Gastroesophageal sphincter (tissue), 3 donors: ENCODE data around the gene VOPP1.

Experiments
- EP300 ChIP-seq: sonication (generic); formaldehyde crosslinking; IDR thresholded peaks from one replicate; pipeline ENCODE4 v1.6.1; 2017; ENCODE audit warnings: antibody characterized with exemption, mild to moderate bottlenecking
- POLR2A ChIP-seq, 2 donors: fragments of 450-650 bp; IDR thresholded peaks; one replicate each; pipeline ENCODE4 v1.6.1; 2017; ENCODE audit warnings: antibody characterized with exemption in 2 of 2, mild to moderate bottlenecking in 2 of 2, moderate library complexity in 1 of 2
- TF ChIP-seq, protein P1 (sequence below), 4 experiments: fragments of 200-600 bp in 2 of 4; fragments of 450-650 bp in 2 of 4; sonication (generic) in 1 of 4; IDR thresholded peaks; one replicate each; pipeline ENCODE4 v1.5.1; 2017 to 2019; ENCODE audit warnings: antibody characterized with exemption in 4 of 4, mild to moderate bottlenecking in 2 of 4, moderate library complexity in 2 of 4

DNA sequence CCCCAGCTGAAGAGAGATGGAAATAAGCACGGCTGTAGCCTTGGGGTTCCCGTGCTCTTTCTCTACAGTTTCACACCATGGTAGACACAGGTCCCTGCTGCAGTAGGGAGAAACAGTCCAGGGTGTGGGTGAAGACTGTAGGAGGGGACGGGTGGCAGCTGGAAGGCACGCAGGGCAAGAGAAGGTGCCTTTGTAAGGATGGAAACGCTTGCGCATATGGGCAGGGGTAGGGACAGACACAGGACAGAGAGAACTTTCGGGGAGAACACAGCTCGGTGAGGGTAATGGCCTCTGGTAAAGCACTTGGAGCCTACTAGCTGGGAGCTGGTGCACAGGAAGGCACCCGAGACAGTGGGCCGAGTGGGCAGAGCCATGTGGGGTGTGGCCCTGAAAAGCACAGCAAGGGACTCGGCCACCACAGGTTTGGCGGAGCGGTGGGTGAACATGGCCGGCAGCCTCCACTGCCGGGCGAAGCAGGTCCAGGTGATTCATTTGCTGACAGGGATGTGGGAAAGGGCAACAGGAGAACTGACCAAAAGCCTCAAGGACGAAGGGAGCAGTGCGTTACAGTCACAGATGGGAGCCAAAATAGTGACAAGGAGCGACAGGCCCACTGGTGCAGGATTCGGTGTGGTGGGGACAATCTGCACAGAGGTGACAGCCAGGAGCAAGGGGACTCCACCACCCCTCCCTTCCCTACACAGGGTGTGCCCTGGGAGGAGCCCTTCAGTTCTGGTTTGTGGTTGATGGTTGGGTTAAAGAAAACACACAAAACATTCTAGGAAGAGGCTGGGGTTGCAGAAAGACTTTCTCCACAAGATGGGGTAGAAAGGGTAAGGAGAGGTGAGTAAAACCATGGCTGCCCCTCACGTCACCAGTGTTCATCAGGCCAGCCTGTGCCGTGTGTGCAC lies 97.1 kb downstream of the VOPP1 start:
- TF ChIP-seq, protein P1, sequence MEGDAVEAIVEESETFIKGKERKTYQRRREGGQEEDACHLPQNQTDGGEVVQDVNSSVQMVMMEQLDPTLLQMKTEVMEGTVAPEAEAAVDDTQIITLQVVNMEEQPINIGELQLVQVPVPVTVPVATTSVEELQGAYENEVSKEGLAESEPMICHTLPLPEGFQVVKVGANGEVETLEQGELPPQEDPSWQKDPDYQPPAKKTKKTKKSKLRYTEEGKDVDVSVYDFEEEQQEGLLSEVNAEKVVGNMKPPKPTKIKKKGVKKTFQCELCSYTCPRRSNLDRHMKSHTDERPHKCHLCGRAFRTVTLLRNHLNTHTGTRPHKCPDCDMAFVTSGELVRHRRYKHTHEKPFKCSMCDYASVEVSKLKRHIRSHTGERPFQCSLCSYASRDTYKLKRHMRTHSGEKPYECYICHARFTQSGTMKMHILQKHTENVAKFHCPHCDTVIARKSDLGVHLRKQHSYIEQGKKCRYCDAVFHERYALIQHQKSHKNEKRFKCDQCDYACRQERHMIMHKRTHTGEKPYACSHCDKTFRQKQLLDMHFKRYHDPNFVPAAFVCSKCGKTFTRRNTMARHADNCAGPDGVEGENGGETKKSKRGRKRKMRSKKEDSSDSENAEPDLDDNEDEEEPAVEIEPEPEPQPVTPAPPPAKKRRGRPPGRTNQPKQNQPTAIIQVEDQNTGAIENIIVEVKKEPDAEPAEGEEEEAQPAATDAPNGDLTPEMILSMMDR (IDR thresholded peaks at IDR 0.05), result no peak
- no peak for TF ChIP-seq EP300
- no peak for TF ChIP-seq POLR2A (IDR thresholded peaks at IDR 0.05)
